Osteocyte (in vitro differentiated cells): ENCODE measurements around the gene BCKDHB. TPM values are rescaled to one million over a fixed set of nuclear protein-coding genes. Genes with fewer than 3 reads are reported as not detected.

Experiments used
- DNase-seq: peaks from one replicate; pipeline ENCODE4 v3.0.0; 2021; ENCODE audit warnings: mixed read lengths; ENCODE audit not compliant: unreplicated experiment; ENCODE audit errors: extremely low spot score
- H3K27ac Mint-ChIP-seq: one replicate; pipeline ENCODE4 v1.8.0; 2021; ENCODE audit warnings: mild to moderate bottlenecking, mixed read lengths; ENCODE audit not compliant: unreplicated experiment
- H3K27me3 Mint-ChIP-seq: one replicate; pipeline ENCODE4 v1.8.0; 2021; ENCODE audit warnings: mixed read lengths; ENCODE audit not compliant: unreplicated experiment
- H3K36me3 Mint-ChIP-seq: one replicate; pipeline ENCODE4 v1.8.0; 2021; ENCODE audit warnings: mixed read lengths; ENCODE audit not compliant: unreplicated experiment
- H3K4me1 Mint-ChIP-seq: one replicate; pipeline ENCODE4 v1.8.0; 2021; ENCODE audit warnings: mixed read lengths; ENCODE audit not compliant: unreplicated experiment
- H3K4me3 Mint-ChIP-seq: one replicate; pipeline ENCODE4 v1.8.0; 2021; ENCODE audit warnings: mild to moderate bottlenecking, moderate library complexity, mixed read lengths; ENCODE audit not compliant: unreplicated experiment
- H3K9me3 Mint-ChIP-seq: one replicate; pipeline ENCODE4 v1.8.0; 2021; ENCODE audit warnings: mixed read lengths; ENCODE audit not compliant: unreplicated experiment
- CTCF ChIP-seq: fragments of 200-600 bp; sonication (generic); IDR thresholded peaks from 2 replicates; pipeline ENCODE4 v1.5.0; 2021; ENCODE audit warnings: antibody characterized with exemption, mild to moderate bottlenecking, moderate library complexity
- total RNA-seq: library from RNA; stranded (reverse); gene quantifications from 2 replicates; pipeline ENCODE4 v1.2.1, GENCODE V29; 2021

The BCKDHB gene
- total RNA-seq, 1 donor from 2014 or later = 20.4 TPM

DNA sequence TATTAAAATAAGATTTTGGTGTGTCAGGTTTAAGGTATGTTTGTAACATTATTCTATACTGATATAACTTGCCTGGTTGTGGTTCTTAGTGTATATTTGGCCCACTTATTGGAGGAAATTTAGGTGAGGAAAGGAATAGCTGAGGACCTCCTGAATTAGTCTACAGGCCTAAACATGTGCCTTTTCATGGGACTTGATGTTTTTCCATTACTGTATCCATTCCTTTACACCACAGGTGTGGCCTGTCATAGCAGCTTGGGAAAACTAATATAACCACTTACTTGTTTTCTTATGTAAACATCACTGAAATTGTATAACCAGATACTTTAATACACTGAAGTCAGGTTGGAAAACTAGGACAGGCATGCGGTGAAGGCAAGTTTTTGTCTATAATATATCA is 27.6 kb downstream of the BCKDHB start:
- Mint-ChIP-seq H3K4me3 (no peak overlapping the region), H3K36me3 (peaks cover 6% of the 10 kb centered on the region), H3K9me3 (no peaks in the 10 kb centered on the region), H3K4me1 (peaks cover 5% of the 10 kb centered on the region), H3K27ac (no peak overlapping the region), H3K27me3 (no peaks in the 10 kb centered on the region)
- no peak for TF ChIP-seq CTCF
- no peak for DNase-seq

- TF ChIP-seq CTCF = no peak
- Mint-ChIP-seq H3K4me3 (no peak overlapping the region), H3K27me3 (no peaks in the 10 kb centered on the region), H3K36me3 (peaks cover 3% of the 10 kb centered on the region), H3K4me1 (peaks cover 40% of the 10 kb centered on the region), H3K9me3 (no peaks in the 10 kb centered on the region), H3K27ac (peak overlapping the region; percentile 81)
- DNase-seq = no peak
These were observed 36.1 kb downstream of the BCKDHB start for GRCh38 chr6:80142586-80142985.

GRCh38 chr6:80143419-80143937 is 37.0 kb downstream of the BCKDHB start:
- H3K27me3 Mint-ChIP-seq = no peaks in the 10 kb centered on the region
- H3K36me3 Mint-ChIP-seq = peaks cover 3% of the 10 kb centered on the region
- H3K4me3 Mint-ChIP-seq = no peak overlapping the region
- TF ChIP-seq CTCF = peak; percentile 15
- peak; percentile 90 for DNase-seq
- H3K9me3 Mint-ChIP-seq = no peaks in the 10 kb centered on the region
- peaks cover 40% of the 10 kb centered on the region for H3K4me1 Mint-ChIP-seq
- peak overlapping the region; percentile 81 for H3K27ac Mint-ChIP-seq

DNA sequence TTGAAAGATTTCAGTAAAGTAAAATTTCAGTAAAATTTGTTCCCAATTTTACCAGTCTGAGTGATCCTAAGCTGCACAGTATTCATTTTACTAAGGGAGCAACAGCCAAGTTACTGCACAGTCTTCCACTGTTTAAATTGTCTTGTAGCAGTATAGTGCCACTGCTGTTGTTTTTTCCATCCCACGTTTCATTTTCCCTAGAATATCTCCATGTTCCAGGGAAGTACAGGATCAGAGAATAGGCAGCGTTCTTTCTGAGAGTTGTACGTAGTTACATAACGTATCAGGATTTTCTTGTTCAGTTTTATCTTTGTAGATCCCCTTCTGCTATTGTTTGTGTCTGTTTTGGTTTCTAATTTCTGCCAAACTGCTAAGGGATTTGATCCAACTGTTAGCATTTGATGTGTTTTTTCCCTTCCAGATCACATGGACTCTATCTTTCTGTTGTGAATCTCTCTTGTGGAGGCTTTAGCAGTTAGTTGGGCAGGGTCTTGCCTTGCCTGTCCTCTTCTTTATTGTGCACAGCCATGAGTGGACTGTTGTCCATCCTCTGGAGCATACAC is 38.4 kb downstream of the BCKDHB start:
- Mint-ChIP-seq H3K27ac (peak overlapping the region; percentile 34), H3K27me3 (no peaks in the 10 kb centered on the region), H3K36me3 (peaks cover 3% of the 10 kb centered on the region), H3K9me3 (no peaks in the 10 kb centered on the region), H3K4me3 (no peak overlapping the region), H3K4me1 (peaks cover 40% of the 10 kb centered on the region)
- no peak for DNase-seq
- no peak for TF ChIP-seq CTCF

GRCh38 chr6:80145509-80145908 is 39.0 kb downstream of the BCKDHB start:
- Mint-ChIP-seq H3K36me3 (peaks cover 3% of the 10 kb centered on the region), H3K27ac (no peak overlapping the region), H3K4me3 (no peak overlapping the region), H3K9me3 (peaks cover 4% of the 10 kb centered on the region), H3K27me3 (no peaks in the 10 kb centered on the region), H3K4me1 (peaks cover 40% of the 10 kb centered on the region)
- DNase-seq = no peak
- TF ChIP-seq CTCF = no peak
